Psoas muscle (tissue), 8 donors: ENCODE measurements around the gene SLC35F2. TPM values are rescaled to one million over a fixed set of nuclear protein-coding genes. Genes with fewer than 3 reads are reported as not detected.
"Not testable (repeated sequence)": the region's sequence is repeated elsewhere in the genome, so short reads cannot be mapped to it uniquely, and the experiment has no call there.

Source experiments
- ATAC-seq, 4 donors: fragments of 200-7000 bp; cut with Tn5 transposase; one replicate each; pipeline ENCODE4 v1.9.1; 2020; ENCODE audit warnings: moderate library complexity in 3 of 4, mild to moderate bottlenecking in 2 of 4
- DNase-seq, 2 donors: peaks; one replicate each; pipeline ENCODE4 v3.0.0-alpha.2; 2020
- H3K27ac ChIP-seq: fragments of 200-600 bp; one replicate; pipeline ENCODE4 v1.8.0; 2022
- H3K27me3 ChIP-seq, 3 donors: fragments of 200-600 bp in 1 of 3; one replicate each; pipeline versions ENCODE4 v1.6.1 to v1.8.0; 2013 to 2022; ENCODE audit warnings: low read length in 2 of 3, mild to moderate bottlenecking in 2 of 3, moderate library complexity in 1 of 3; ENCODE audit not compliant: insufficient read depth in 3 of 3
- H3K36me3 ChIP-seq, 2 donors: fragments of 200-600 bp in 1 of 2; one replicate each; pipeline versions ENCODE4 v1.6.1 to v1.8.0; 2013 to 2022; ENCODE audit warnings: low read depth in 1 of 2, mild to moderate bottlenecking in 1 of 2, moderate library complexity in 1 of 2; ENCODE audit not compliant: insufficient read depth in 1 of 2
- H3K4me1 ChIP-seq: fragments of 200-600 bp; one replicate; pipeline ENCODE4 v1.8.0; 2022
- H3K4me3 ChIP-seq: fragments of 200-600 bp; one replicate; pipeline ENCODE4 v1.8.0; 2022; ENCODE audit warnings: mild to moderate bottlenecking
- H3K9me3 ChIP-seq: fragments of 200-600 bp; one replicate; pipeline ENCODE4 v1.8.0; 2022
- CTCF ChIP-seq: fragments of 200-600 bp; IDR thresholded peaks from one replicate; pipeline ENCODE4 v1.8.0; 2022; ENCODE audit warnings: antibody characterized with exemption
- WGBS, 3 donors: extraction: QIAGEN DNeasy Blood & Tissue Kit; methylation state at CpG; one replicate each; pipeline versions ENCODE4 v1.1.6 to v1.1.7; 2013; 5-methylcytosine and 5-hydroxymethylcytosine counted together
- intact Hi-C, 2 donors: fragments of 100-400 bp; cut with DNase I; formaldehyde crosslinking; loops; one replicate each; pipeline versions ENCODE4 v1.11.0 to v1.14.2; 2022
- polyA plus RNA-seq, 3 donors: library from polyadenylated mRNA; stranded (reverse); fragments of 200-250 nt; gene quantifications; one replicate each; pipeline ENCODE4 v1.2.3, GENCODE V29; 2013
- total RNA-seq, 4 donors: library from RNA; stranded (reverse); fragmentation: NEBNext Ultra II Directional in 2 of 4; extraction: Animal tissue kit (Norgen Biotek cat#: 25700) in 2 of 4; gene quantifications; one replicate each; pipeline versions ENCODE4 v1.2.1 to v1.2.4, GENCODE V29; 2021 to 2023
- donor health status: healthy with polysubstance abuse.
- donor health status: DM: no; HTN: no; CAD: no; lungs with moderate emphysema.
- donor health status: Bipolar disorder and iron deficiency.
- donor health status: healthy.
- donor health status: DM: yes; HTN: yes; CAD: no.
- donor health status: DM: no; HTN: no; CAD: no.
- donor health status: DM: no; HTN: no; CAD: no.
- donor health status: DM: yes; HTN: yes; CAD: no.

SLC35F2 gene
- total and polyA plus RNA-seq, 7 donors: 0.37 to 1.7 (median 0.70) TPM

DNA sequence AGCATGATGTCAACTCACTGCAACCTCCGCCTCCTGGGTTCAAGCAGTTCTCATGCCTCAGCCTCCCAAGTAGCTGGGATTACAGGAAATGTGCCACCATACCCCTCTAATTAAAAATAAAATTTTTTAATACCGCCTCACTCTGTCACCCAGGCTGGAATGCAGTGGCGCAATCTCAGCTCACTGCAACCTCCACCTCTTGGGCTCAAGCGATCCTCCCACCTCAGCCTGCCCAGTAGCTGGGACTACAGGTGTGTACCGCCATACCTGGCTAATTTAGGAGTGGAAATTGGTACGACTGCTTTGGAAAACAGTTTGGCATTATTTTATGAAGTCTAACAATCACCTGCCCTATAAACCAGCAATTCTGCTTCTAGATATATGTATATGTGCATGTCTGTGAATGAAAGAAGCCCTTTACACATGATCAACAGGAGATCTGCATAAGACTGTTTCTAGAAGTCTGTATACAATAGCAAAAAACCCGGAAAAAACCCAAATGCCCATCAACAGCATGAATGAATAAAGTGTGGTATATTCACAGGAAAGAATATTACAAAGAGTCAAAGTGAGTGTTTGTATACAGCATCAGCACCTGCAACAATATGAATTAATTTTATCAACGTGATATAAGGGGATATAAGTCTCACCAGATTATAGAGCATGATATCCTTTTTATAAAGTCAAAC is 16.0 kb downstream of the SLC35F2 start:
- intact Hi-C loops: no loop called here
- 83 to 94% (median 86%) methylated on average over 8 of the region's 8 CpGs for WGBS, 3 donors

GRCh38 chr11:107840129-107840484 is 18.5 kb downstream of the SLC35F2 start:
- 17 to 44% (median 22%) methylated on average over 2 of the region's 2 CpGs for WGBS, 3 donors
- H3K9me3 ChIP-seq: no peaks in the 10 kb centered on the region
- no peak for DNase-seq
- peak; percentile 29 to 44 (median 42) for ATAC-seq
- H3K27ac ChIP-seq: peak overlapping the region; percentile 77
- H3K27me3 ChIP-seq: no peaks in the 10 kb centered on the region
- TF ChIP-seq CTCF: no peak
- H3K4me3 ChIP-seq: no peak overlapping the region
- peaks cover 4% of the 10 kb centered on the region for H3K4me1 ChIP-seq
- intact Hi-C loops: no loop called here
- H3K36me3 ChIP-seq: no peaks in the 10 kb centered on the region

More for the DNA sequence above, 16.0 kb downstream of the SLC35F2 start:
- H3K27me3 ChIP-seq: no peaks in the 10 kb centered on the region
- H3K9me3 ChIP-seq: no peaks in the 10 kb centered on the region
- peaks cover 4% of the 10 kb centered on the region for H3K4me1 ChIP-seq
- H3K27ac ChIP-seq: no peak overlapping the region
- DNase-seq: no peak
- no peaks in the 10 kb centered on the region for H3K36me3 ChIP-seq
- H3K4me3 ChIP-seq: no peak overlapping the region
- ATAC-seq: no peak
- no peak for TF ChIP-seq CTCF

DNA sequence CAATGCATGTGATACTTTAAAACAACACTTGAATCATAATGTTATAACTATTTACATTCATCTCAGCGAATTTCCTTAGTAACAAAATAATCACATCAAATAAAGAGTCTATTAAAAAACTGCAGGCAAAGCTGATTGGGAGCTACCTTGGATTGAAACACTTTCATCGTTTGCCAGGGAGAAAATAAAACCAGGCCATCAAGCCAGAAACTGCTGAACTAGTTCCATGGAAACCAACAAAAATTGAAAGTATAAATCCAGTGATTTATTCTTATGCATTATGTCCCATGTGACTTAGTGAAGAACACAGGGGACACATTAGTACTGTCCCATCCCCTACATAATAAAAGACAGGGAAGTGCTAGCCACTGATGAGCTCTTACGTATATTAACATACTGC is 21.7 kb downstream of the SLC35F2 start:
- Histone ChIP-seq H3K27ac (no peak overlapping the region), H3K4me1 (peaks cover 4% of the 10 kb centered on the region), H3K36me3 (no peaks in the 10 kb centered on the region), H3K4me3 (no peak overlapping the region), H3K9me3 (no peaks in the 10 kb centered on the region), H3K27me3 (no peaks in the 10 kb centered on the region)
- no peak for ATAC-seq
- WGBS, 3 donors: 73 to 76% (median 73%) methylated on average over 3 of the region's 3 CpGs
- intact Hi-C loops: no loop called here
- DNase-seq: no peak
- no peak for TF ChIP-seq CTCF

GRCh38 chr11:107834995-107835394 is 23.6 kb downstream of the SLC35F2 start:
- H3K4me1 ChIP-seq: peaks cover 1% of the 10 kb centered on the region
- no peak for TF ChIP-seq CTCF
- intact Hi-C loops: no loop called here
- H3K27me3 ChIP-seq: no peaks in the 10 kb centered on the region
- DNase-seq (no peak), ATAC-seq (no peak)
- H3K4me3 ChIP-seq: no peak overlapping the region
- H3K27ac ChIP-seq: no peak overlapping the region
- WGBS, 3 donors: 73 to 79% (median 78%) methylated on average over 6 of the region's 6 CpGs
- H3K9me3 ChIP-seq: no peaks in the 10 kb centered on the region
- no peaks in the 10 kb centered on the region for H3K36me3 ChIP-seq

DNA sequence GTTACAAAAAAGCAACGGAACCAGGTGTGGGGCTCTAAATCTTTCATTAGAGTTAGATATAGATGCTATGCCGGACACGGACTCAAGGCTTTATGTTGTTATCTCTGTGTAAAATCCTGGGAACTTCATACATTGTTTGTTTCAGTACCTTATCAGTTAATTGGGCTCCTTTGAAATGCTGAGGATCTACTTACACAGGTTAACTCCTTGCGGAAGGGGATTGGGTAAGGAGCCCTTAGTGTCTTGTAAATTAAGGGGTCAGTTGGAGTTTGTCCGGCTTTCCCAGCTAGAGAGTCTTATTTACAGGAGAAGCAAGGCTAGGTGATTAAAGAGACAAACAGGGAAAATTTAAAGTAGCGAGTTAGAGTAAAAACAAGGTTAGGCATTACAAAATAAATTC is 24.7 kb downstream of the SLC35F2 start:
- H3K36me3 ChIP-seq: not testable (repeated sequence)

More for the DNA sequence above, 24.7 kb downstream of the SLC35F2 start:
- H3K4me3 ChIP-seq, ATAC-seq, DNase-seq, H3K27ac ChIP-seq, H3K27me3 ChIP-seq, H3K9me3 ChIP-seq, H3K4me1 ChIP-seq, intact Hi-C loops: not testable (repeated sequence)
- WGBS, 3 donors: 54 to 62% (median 61%) methylated on average over 6 of the region's 6 CpGs
